Endothelial cell of umbilical vein (primary cell): ENCODE measurements around the gene ALK. TPM values are rescaled to one million over a fixed set of nuclear protein-coding genes. Genes with fewer than 3 reads are reported as not detected.

ENCODE experiments used
- BruUV-seq: library from RNA; stranded (reverse); fragments of 400-500 nt; replicated peaks from 2 replicates; lab custom pipeline; 2021; lab: Mats Ljungman, UMichigan
- CTCF ChIA-PET: fragments of 300-600, 350-600 bp; sonication (Branson Sonifier 250); formaldehyde crosslinking; loops from one replicate; lab custom pipeline; 2021; ENCODE audit warnings: antibody characterized with exemption, inconsistent platforms; lab: Charles Lee
- POLR2A ChIA-PET: fragments of 300-600, 350-600 bp; sonication (Branson Sonifier 250); formaldehyde crosslinking; loops from one replicate; lab custom pipeline; 2021; ENCODE audit warnings: antibody characterized with exemption, inconsistent platforms; lab: Charles Lee
- DNase-seq: peaks from one replicate; pipeline ENCODE4 v3.0.0-alpha.2; 2011; ENCODE audit warnings: low read depth, low spot score
- FAIRE-seq: peaks from 2 replicates; lab custom pipeline; 2011; peaks lifted over from hg19 to GRCh38; lab: Jason Lieb, UNC
- H2AFZ ChIP-seq: 2 replicates; pipeline ENCODE4 v1.6.0; 2012; ENCODE audit warnings: low read depth, low read length, control low read depth, inconsistent platforms
- H3K27ac ChIP-seq: 2 replicates; pipeline ENCODE4 v1.5.1; 2011; ENCODE audit warnings: low read depth, mild to moderate bottlenecking, control low read depth, low read length, moderate library complexity; ENCODE audit not compliant: insufficient read depth
- H3K27me3 ChIP-seq, 2 experiments: 2 replicates each; pipeline versions ENCODE4 v1.6.0 to v1.6.1; 2011; ENCODE audit warnings: low read length in 2 of 2, mixed read lengths in 1 of 2; ENCODE audit not compliant: control insufficient read depth in 2 of 2, insufficient read depth in 2 of 2
- H3K36me3 ChIP-seq, 2 experiments: 2 replicates in 1 of 2; 3 replicates in 1 of 2; pipeline ENCODE4 v1.5.1; 2011; ENCODE audit warnings: low read length in 2 of 2, mild to moderate bottlenecking in 1 of 2, moderate library complexity in 1 of 2; ENCODE audit not compliant: control insufficient read depth in 2 of 2, insufficient read depth in 2 of 2; ENCODE audit errors: extremely low read depth in 1 of 2
- H3K4me1 ChIP-seq: 3 replicates; pipeline ENCODE4 v1.5.1; 2011; ENCODE audit warnings: mild to moderate bottlenecking, low read length; ENCODE audit not compliant: control insufficient read depth, insufficient read depth; ENCODE audit errors: extremely low read depth
- H3K4me2 ChIP-seq: 2 replicates; pipeline ENCODE4 v1.6.1; 2011; ENCODE audit warnings: low read length, control low read depth, mixed read lengths; ENCODE audit not compliant: insufficient read depth
- H3K4me3 ChIP-seq, 3 experiments: fragments of 200-600 bp in 1 of 3; sonication (generic), shearing (Covaris generic) in 1 of 3; replicated peaks in 1 of 3; 2 replicates each; pipeline ENCODE4 v1.5.1; 2011 to 2016; ENCODE audit warnings: control low read depth in 3 of 3, low read length in 3 of 3, mild to moderate bottlenecking in 2 of 3, inconsistent platforms in 1 of 3, low read depth in 1 of 3, moderate library complexity in 1 of 3; ENCODE audit not compliant: insufficient read depth in 1 of 3
- H3K79me2 ChIP-seq: 2 replicates; pipeline ENCODE4 v1.6.0; 2012; ENCODE audit warnings: low read length, inconsistent platforms; ENCODE audit not compliant: control insufficient read depth, insufficient read depth
- H3K9ac ChIP-seq: replicated peaks from 2 replicates; pipeline ENCODE3; 2011; ENCODE audit warnings: low read length, control low read depth; ENCODE audit not compliant: insufficient read depth; ENCODE audit errors: extremely low read depth
- H3K9me1 ChIP-seq: replicated peaks from 3 replicates; pipeline ENCODE4 v1.6.0; 2011; ENCODE audit warnings: mild to moderate bottlenecking, low read length; ENCODE audit not compliant: control insufficient read depth, insufficient read depth; ENCODE audit errors: extremely low read depth
- H3K9me3 ChIP-seq: replicated peaks from 2 replicates; pipeline ENCODE4 v1.5.1; 2012; ENCODE audit warnings: low read length, inconsistent platforms; ENCODE audit not compliant: control insufficient read depth, insufficient read depth
- H4K20me1 ChIP-seq: replicated peaks from 2 replicates; pipeline ENCODE3; 2011; ENCODE audit warnings: mild to moderate bottlenecking, low read length; ENCODE audit not compliant: control insufficient read depth, insufficient read depth; ENCODE audit errors: extremely low read depth
- EZH2 ChIP-seq: IDR thresholded peaks from 2 replicates; pipeline ENCODE4 v1.6.1; 2012; ENCODE audit warnings: borderline replicate concordance, low read depth, mild to moderate bottlenecking, moderate library complexity, low read length, inconsistent platforms; ENCODE audit not compliant: severe bottlenecking
- FOS ChIP-seq: IDR thresholded peaks from 2 replicates; pipeline ENCODE4 v1.6.1; 2011; ENCODE audit warnings: mild to moderate bottlenecking, low read length, moderate library complexity, borderline replicate concordance; ENCODE audit not compliant: insufficient read depth
- GATA2 ChIP-seq: IDR thresholded peaks from 2 replicates; pipeline ENCODE4 v1.7.0; 2011; ENCODE audit warnings: low read depth, mild to moderate bottlenecking, moderate library complexity, mixed read lengths, low read length; ENCODE audit not compliant: insufficient read length, insufficient read depth
- JUN ChIP-seq: IDR thresholded peaks from 2 replicates; pipeline ENCODE4 v1.6.1; 2011; ENCODE audit warnings: borderline replicate concordance, low read depth; ENCODE audit not compliant: insufficient read length, insufficient read depth
- MYC ChIP-seq: IDR thresholded peaks from one replicate; pipeline ENCODE4 v1.6.1; 2011; ENCODE audit warnings: mild to moderate bottlenecking, low read depth, low read length
- POLR2A ChIP-seq: IDR thresholded peaks from 2 replicates; pipeline ENCODE4 v1.6.1; 2012; ENCODE audit warnings: low read depth, mild to moderate bottlenecking, control low read depth, low read length
- POLR2AphosphoS5 ChIP-seq: IDR thresholded peaks from 2 replicates; pipeline ENCODE4 v1.6.1; 2012; ENCODE audit warnings: low read depth, mild to moderate bottlenecking, control low read depth, low read length, moderate library complexity; ENCODE audit not compliant: insufficient read depth
- dilution Hi-C: fragments of 300-500 bp; cut with MboI; formaldehyde crosslinking; loops from one replicate; pipeline ENCODE4 v1.15.0; 2019; ENCODE audit warnings: low sequenced_read_pairs; ENCODE audit not compliant: extremely low pct_ligation_motif_present
- intact Hi-C: fragments of 100-400 bp; cut with micrococcal nuclease; formaldehyde crosslinking; loops from one replicate; pipeline ENCODE4 v1.10.0; 2022
- polyA plus RNA-seq, 4 experiments: library from polyadenylated mRNA; depleted of rRNA in 3 of 4; stranded (reverse) in 3 of 4; unstranded in 1 of 4; fragments of >200 nt; gene quantifications; 2 replicates each; pipeline versions ENCODE4 v1.2.1 to v1.2.3, GENCODE V29; 2011 to 2012; ENCODE audit warnings: missing spikeins in 1 of 4
- total RNA-seq: library from RNA; stranded (reverse); gene quantifications from 2 replicates; pipeline ENCODE4 v1.2.3, GENCODE V29; 2021
- TF ChIP-seq, protein P1 (sequence below), 2 donors: IDR thresholded peaks; 1 replicate in 1 of 2; 2 replicates in 1 of 2; pipeline ENCODE4 v1.5.1; 2011; ENCODE audit warnings: low read length in 2 of 2, mild to moderate bottlenecking in 2 of 2, moderate library complexity in 2 of 2, control low read depth in 1 of 2, inconsistent platforms in 1 of 2, low read depth in 1 of 2; ENCODE audit not compliant: insufficient read depth in 1 of 2; ENCODE audit errors: extremely low read depth in 1 of 2
- TF ChIP-seq, protein P2 (sequence below): IDR thresholded peaks from 2 replicates; pipeline ENCODE4 v1.6.1; 2011; ENCODE audit not compliant: insufficient read depth, insufficient read length

ALK gene
- total and polyA plus RNA-seq, 2 donors (not counting 3 experiments of a cell fraction or from before 2014, with no cell fraction given) = not detected

DNA sequence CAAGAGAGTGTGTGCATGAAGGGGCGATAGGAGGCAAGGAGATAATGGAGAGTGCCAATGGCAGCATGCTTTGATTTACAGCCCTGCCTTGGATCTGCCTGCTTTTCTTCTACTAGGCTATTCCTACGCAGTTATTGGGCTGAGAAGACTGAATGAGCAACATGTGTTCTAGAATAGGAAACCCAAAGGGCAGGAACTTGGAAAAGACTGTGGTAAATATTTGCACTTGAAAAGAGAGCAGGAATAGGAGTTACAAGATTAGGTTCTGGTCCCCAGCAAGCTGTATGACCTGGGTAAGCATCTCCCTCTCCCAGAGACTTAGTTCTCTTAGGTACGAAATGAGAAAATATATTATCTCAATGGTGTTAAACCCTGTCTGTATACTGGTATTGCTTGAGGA is 438.5 kb downstream of the ALK start:
- H4K20me1 ChIP-seq = no peaks in the 10 kb centered on the region
- no peak overlapping the region for H2AFZ ChIP-seq
- ChIA-PET POLR2A (no interaction called here), CTCF (no interaction called here)
- H3K4me1 ChIP-seq = no peaks in the 10 kb centered on the region
- H3K36me3 ChIP-seq = no peaks in the 10 kb centered on the region
- H3K27me3 ChIP-seq = no peaks in the 10 kb centered on the region
- DNase-seq (no peak), FAIRE-seq (no peak)
- H3K79me2 ChIP-seq = no peaks in the 10 kb centered on the region
- H3K9me1 ChIP-seq = no peaks in the 10 kb centered on the region
- H3K27ac ChIP-seq = no peak overlapping the region
- no TSS peak for BruUV-seq
- H3K4me3 ChIP-seq = no peak overlapping the region
- H3K9me3 ChIP-seq = no peaks in the 10 kb centered on the region
- intact Hi-C loops (no loop called here), dilution Hi-C loops (no loop called here)
- TF ChIP-seq GATA2 (no peak), EZH2 (no peak), POLR2AphosphoS5 (no peak), POLR2A (no peak), MYC (no peak), JUN (no peak), FOS (no peak)
- TF ChIP-seq, protein P1, sequence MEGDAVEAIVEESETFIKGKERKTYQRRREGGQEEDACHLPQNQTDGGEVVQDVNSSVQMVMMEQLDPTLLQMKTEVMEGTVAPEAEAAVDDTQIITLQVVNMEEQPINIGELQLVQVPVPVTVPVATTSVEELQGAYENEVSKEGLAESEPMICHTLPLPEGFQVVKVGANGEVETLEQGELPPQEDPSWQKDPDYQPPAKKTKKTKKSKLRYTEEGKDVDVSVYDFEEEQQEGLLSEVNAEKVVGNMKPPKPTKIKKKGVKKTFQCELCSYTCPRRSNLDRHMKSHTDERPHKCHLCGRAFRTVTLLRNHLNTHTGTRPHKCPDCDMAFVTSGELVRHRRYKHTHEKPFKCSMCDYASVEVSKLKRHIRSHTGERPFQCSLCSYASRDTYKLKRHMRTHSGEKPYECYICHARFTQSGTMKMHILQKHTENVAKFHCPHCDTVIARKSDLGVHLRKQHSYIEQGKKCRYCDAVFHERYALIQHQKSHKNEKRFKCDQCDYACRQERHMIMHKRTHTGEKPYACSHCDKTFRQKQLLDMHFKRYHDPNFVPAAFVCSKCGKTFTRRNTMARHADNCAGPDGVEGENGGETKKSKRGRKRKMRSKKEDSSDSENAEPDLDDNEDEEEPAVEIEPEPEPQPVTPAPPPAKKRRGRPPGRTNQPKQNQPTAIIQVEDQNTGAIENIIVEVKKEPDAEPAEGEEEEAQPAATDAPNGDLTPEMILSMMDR (IDR thresholded peaks at IDR 0.05; ENCODE audit: extremely low read depth in 1 of 2, insufficient read depth in 1 of 2, low read depth in 1 of 2, low read length in 2 of 2) = no peak
- TF ChIP-seq, protein P2, sequence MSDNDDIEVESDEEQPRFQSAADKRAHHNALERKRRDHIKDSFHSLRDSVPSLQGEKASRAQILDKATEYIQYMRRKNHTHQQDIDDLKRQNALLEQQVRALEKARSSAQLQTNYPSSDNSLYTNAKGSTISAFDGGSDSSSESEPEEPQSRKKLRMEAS = no peak
- no peak overlapping the region for H3K9ac ChIP-seq
- no peak overlapping the region for H3K4me2 ChIP-seq
